ENCODE results near the gene OTOP3. TPM values are rescaled to one million over a fixed set of nuclear protein-coding genes. Genes with fewer than 3 reads are reported as not detected.

The OTOP3 gene, protein sequence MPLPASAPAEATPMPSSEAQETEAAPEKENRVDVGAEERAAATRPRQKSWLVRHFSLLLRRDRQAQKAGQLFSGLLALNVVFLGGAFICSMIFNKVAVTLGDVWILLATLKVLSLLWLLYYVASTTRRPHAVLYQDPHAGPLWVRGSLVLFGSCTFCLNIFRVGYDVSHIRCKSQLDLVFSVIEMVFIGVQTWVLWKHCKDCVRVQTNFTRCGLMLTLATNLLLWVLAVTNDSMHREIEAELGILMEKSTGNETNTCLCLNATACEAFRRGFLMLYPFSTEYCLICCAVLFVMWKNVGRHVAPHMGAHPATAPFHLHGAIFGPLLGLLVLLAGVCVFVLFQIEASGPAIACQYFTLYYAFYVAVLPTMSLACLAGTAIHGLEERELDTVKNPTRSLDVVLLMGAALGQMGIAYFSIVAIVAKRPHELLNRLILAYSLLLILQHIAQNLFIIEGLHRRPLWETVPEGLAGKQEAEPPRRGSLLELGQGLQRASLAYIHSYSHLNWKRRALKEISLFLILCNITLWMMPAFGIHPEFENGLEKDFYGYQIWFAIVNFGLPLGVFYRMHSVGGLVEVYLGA
- 0.57 and 0.67 TPM in 2 replicates for total RNA-seq
- long read RNA-seq, transcript OTOP3-201 (7 exons, 2,516 nt) = major isoform, 6 of 6 reads
- long read RNA-seq, partial matches to known transcripts = 0 of 6 reads
- long read RNA-seq, other reads (novel, unspliced or antisense) = 0 of 6 reads

DNA sequence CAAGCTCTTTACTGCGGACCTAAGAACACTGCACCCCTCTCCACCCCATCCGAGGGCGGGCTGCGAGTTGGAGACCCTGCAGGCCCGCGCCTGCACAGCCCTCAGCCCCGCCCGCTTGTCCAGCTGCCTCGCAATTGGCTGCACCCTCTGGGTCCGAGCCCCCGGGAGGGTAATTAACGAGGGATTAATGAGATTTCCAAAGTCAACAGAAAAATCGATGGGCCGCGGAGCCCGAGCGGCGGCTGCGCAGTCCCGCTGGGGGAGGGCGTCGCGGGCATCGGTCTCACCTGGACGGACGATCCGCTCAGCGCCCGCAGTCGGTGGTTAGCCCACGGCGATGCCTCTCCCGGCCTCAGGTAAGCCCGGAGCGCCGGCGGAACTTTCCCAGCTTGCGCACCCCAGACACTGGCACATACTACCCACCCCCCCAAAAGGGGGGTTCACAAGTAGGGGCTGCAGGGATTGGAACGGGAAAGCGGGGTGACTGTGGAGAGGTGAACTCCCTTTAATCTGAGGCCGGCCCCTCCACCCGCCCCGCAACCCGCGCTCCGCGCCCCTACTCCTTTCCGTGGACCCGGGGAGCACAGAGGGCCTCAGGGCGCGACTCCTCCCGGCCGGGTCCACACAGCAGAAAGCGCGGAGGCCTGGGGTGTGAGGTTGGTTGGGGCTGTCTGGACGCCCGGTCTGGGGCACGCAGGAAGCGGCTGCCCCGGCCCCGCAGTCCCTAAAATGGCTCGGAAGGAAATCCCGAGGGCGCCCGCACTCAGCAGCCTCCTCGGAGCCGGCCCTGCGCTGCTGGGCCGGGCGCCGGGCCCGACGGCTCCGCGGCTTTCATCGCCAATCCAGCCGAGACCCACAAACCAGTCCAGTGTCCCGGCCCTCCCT is at the start of gene OTOP3:
OTOP3 (plus strand) TSS at position 314 of the 885 bp plus-strand sequence; CDS start at position 338, 24 bp downstream.
- DNase-seq (ENCODE audit: low spot score, unreplicated experiment) = peak; percentile 75
- Mint-ChIP-seq H3K4me3 (ENCODE audit: low read depth) (no peak within 1 kb of the TSS), H3K9me3 (ENCODE audit: low read depth) (no peaks in the 10 kb centered on the region), H3K36me3 (ENCODE audit: insufficient read depth) (no peaks in the 10 kb centered on the region), H3K4me1 (ENCODE audit: low read depth) (no peaks in the 10 kb centered on the region), H3K27me3 (peaks cover 73% of the 10 kb centered on the region), H3K27ac (peak within 1 kb of the TSS; percentile 37)
- TF ChIP-seq, protein P1, sequence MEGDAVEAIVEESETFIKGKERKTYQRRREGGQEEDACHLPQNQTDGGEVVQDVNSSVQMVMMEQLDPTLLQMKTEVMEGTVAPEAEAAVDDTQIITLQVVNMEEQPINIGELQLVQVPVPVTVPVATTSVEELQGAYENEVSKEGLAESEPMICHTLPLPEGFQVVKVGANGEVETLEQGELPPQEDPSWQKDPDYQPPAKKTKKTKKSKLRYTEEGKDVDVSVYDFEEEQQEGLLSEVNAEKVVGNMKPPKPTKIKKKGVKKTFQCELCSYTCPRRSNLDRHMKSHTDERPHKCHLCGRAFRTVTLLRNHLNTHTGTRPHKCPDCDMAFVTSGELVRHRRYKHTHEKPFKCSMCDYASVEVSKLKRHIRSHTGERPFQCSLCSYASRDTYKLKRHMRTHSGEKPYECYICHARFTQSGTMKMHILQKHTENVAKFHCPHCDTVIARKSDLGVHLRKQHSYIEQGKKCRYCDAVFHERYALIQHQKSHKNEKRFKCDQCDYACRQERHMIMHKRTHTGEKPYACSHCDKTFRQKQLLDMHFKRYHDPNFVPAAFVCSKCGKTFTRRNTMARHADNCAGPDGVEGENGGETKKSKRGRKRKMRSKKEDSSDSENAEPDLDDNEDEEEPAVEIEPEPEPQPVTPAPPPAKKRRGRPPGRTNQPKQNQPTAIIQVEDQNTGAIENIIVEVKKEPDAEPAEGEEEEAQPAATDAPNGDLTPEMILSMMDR (IDR thresholded peaks at IDR 0.05; ENCODE audit: unreplicated experiment) = no peak

DNA sequence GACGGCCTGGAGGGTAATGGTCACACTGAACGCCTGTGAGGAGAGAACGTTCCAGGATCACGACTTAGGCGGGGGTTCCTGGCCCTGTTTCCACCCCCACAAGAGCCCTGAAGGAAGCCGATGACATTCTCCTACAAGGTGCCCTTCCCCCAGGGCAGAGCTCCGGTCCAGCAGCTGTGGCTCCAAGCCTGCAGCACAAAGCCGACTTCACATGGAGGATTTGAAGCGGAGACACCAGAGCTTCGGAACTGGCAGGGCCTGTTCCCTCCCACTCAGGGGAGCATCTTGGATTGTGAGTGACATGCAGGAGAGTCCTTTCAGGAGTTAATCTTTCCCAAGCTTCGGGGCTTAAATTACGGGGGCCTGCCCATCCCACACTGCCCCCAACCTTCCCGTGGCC is 47.2 kb upstream of the OTOP3 start:
- Mint-ChIP-seq H3K36me3 (ENCODE audit: insufficient read depth) (no peaks in the 10 kb centered on the region), H3K9me3 (ENCODE audit: low read depth) (no peaks in the 10 kb centered on the region), H3K4me1 (ENCODE audit: low read depth) (no peaks in the 10 kb centered on the region), H3K27ac (no peak overlapping the region), H3K4me3 (ENCODE audit: low read depth) (no peak overlapping the region), H3K27me3 (peaks cover 37% of the 10 kb centered on the region)
- TF ChIP-seq, protein P1 (IDR thresholded peaks at IDR 0.05; ENCODE audit: unreplicated experiment) = no peak
- DNase-seq (ENCODE audit: low spot score, unreplicated experiment) = no peak

DNA sequence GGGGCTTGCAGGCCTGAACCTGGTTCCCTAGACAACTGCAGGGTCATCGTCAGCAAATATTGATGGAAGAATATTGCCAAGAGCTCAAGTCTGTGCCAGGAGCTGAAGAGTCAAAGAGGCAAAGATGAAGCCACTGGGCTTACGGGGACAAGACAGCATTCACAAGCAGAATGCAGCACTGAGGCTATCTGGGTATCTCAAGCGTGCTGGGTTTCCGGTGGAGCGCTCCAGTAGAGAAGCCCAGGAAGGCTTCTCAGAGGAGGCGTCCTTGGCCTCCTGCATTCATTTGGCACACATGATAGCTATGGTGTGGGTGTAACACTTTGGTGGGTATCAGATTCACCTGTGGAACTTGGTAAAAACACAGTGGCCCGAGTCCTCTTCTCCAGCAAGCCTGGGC is 45.1 kb upstream of the OTOP3 start:
- no peaks in the 10 kb centered on the region for H3K9me3 Mint-ChIP-seq (ENCODE audit: low read depth)

DNA sequence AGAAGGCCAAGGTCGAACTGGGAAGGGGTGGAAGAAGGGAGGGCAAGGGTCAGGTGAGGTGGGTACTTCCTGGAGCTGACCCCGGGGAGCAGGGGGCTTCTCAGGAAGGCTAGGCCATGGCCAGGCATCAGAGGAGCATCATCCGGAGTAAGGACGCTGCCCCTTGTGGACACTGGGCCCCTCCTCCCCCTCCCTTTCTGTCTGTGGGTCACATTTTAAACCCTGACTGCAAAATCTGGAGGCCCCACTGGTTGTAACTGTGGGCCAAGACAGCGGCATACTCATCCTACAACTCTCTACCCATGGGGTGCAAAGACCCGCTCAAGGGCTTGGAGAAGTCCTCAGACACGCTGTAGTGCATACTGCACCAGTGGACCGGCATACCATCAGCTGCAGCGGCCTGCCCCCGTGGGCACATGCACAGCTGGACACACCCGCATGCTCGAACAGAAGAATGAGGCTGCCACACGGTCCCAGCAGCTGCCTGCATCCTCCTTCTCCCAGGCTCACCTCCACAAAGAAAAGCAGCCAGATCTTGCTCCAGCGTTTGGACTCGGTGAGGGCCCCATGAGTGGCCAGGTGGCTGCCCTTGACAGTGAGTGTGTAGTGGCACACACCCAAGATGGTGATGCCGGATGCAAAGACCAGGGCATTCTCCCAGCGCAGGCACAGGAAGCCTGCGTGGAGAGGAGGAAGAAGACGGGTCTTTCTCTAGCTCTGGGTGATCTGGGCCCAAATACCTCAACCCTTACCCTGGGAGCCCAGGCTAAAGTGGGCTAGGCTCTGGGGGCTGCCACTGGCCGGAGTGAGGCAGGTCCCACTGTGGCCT is 43.5 kb upstream of the OTOP3 start:
- no peak overlapping the region for H3K27ac Mint-ChIP-seq
- H3K4me1 Mint-ChIP-seq (ENCODE audit: low read depth) = peaks cover 2% of the 10 kb centered on the region
- H3K9me3 Mint-ChIP-seq (ENCODE audit: low read depth) = no peaks in the 10 kb centered on the region
- no peak overlapping the region for H3K4me3 Mint-ChIP-seq (ENCODE audit: low read depth)
- H3K27me3 Mint-ChIP-seq = peaks cover 61% of the 10 kb centered on the region
- TF ChIP-seq, protein P1 (IDR thresholded peaks at IDR 0.05; ENCODE audit: unreplicated experiment) = no peak
- DNase-seq (ENCODE audit: low spot score, unreplicated experiment) = no peak
- no peaks in the 10 kb centered on the region for H3K36me3 Mint-ChIP-seq (ENCODE audit: insufficient read depth)

More for the DNA sequence above, 45.1 kb upstream of the OTOP3 start:
- Mint-ChIP-seq H3K4me1 (ENCODE audit: low read depth) (peaks cover 2% of the 10 kb centered on the region), H3K27ac (no peak overlapping the region), H3K36me3 (ENCODE audit: insufficient read depth) (no peaks in the 10 kb centered on the region), H3K4me3 (ENCODE audit: low read depth) (no peak overlapping the region), H3K27me3 (peaks cover 52% of the 10 kb centered on the region)
- no peak for DNase-seq (ENCODE audit: low spot score, unreplicated experiment)
- TF ChIP-seq, protein P1 (IDR thresholded peaks at IDR 0.05; ENCODE audit: unreplicated experiment) = no peak
